Peyer's patch (tissue), 4 donors: ENCODE data around the gene ZNF638. TPM values are rescaled to one million over a fixed set of nuclear protein-coding genes. Genes with fewer than 3 reads are reported as not detected.

Experiments used
- DNase-seq, 3 donors: peaks; one replicate each; pipeline ENCODE4 v3.0.0-alpha.2; 2017 to 2019
- H3K27ac ChIP-seq, 4 donors: fragments of 200-600 bp; sonication (generic); one replicate each; pipeline ENCODE4 v1.5.1; 2016 to 2019
- H3K27me3 ChIP-seq, 2 donors: fragments of 200-600 bp; sonication (generic); one replicate each; pipeline ENCODE4 v1.5.1; 2019
- H3K36me3 ChIP-seq, 3 donors: fragments of 200-600 bp; sonication (generic); one replicate each; pipeline ENCODE4 v1.5.1; 2016 to 2019
- H3K4me1 ChIP-seq, 4 donors: fragments of 200-600 bp; sonication (generic); one replicate each; pipeline ENCODE4 v1.5.1; 2016 to 2019
- H3K4me3 ChIP-seq, 4 donors: fragments of 200-600 bp; sonication (generic); 1 replicate in 3 of 4; 2 replicates in 1 of 4; pipeline ENCODE4 v1.5.1; 2016 to 2019; ENCODE audit warnings: mild to moderate bottlenecking in 1 of 4
- H3K9me3 ChIP-seq, 4 donors: fragments of 200-600 bp; sonication (generic); one replicate each; pipeline ENCODE4 v1.5.1; 2016 to 2019; ENCODE audit warnings: mild to moderate bottlenecking in 1 of 4
- POLR2A ChIP-seq, 2 donors: fragments of 450-650 bp; IDR thresholded peaks; one replicate each; pipeline ENCODE4 v1.5.1; 2017; ENCODE audit warnings: antibody characterized with exemption in 2 of 2, mild to moderate bottlenecking in 2 of 2, moderate library complexity in 2 of 2
- total RNA-seq, 4 donors: library from RNA; depleted of rRNA; stranded (reverse); fragments of >200 nt; gene quantifications; one replicate each; pipeline ENCODE4 v1.1.0, GENCODE V29; 2016
- TF ChIP-seq, protein P1 (sequence below), 6 experiments: fragments of 450-650 bp in 4 of 6; fragments of 200-600 bp in 2 of 6; sonication (generic) in 1 of 6; IDR thresholded peaks; one replicate each; pipeline ENCODE4 v1.5.1; 2017 to 2019; ENCODE audit warnings: antibody characterized with exemption in 6 of 6, mild to moderate bottlenecking in 3 of 6, moderate library complexity in 1 of 6

The ZNF638 gene
- total RNA-seq, 4 donors from 2014 or later: 155 to 539 (median 174) TPM

DNA sequence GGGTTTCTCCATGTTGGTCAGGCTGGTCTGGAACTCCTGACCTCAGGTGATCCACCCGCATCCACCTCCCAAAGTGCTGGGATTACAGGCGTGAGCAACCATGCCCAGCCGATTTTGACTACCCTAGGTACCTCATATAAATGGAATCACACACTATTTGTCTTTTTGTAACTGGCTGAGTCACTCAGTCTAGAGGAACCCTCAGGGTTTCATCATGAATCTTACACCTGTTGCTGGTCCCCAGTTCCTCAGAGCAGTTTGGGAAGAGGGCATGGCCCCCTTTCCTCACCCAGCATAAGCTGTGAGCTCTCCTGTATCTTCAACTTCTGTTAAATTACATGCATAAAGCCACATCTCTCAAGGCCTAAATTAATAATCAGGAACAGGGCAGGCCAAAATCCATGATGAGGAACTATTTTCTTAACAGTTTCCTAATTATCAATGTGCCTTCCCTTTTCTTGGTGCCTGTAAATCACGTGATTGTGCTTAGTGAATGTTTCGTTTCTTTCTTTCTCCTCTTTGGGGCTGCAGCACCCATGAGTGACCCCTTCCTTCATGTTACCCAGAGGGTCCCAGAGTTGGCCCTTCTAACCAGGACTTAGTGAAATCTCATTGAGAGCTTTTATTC lies 142.6 kb downstream of the ZNF638 start:
- no peak for DNase-seq

DNA sequence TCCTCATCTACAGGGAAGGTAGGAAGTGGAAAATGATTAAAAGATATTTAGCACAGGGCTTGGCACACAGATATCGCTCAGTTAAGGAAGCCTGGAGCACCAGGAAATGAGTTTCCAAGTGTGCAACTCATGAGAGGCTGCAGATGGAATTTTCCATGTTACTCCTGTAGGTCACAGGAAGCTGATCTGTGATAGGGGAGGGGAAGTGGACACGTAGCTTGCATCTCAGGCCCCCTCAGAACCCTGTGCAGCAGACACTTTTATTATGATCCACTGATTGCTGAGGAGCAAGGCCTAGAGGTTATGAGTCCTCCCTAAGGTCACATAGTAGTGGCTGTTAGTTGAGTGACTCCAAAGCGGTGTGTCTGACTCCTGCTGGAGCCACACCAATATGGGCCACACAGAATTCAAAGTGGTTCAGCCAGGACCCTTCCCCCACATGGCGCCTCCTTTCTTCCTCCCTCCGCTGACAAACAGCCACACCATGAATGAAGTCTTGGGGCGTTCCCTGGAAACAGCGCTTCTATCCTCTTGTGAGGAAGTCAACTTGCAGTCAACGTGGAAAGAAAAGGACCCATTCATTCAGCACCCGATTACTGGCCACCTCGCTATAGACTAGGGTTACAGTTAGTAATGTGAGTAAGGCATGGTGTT lies 143.3 kb downstream of the ZNF638 start:
- Histone ChIP-seq H3K36me3 (no peaks in the 10 kb centered on the region), H3K9me3 (no peaks in the 10 kb centered on the region), H3K27ac (peak overlapping the region in 1 of 4 donors; percentile 25), H3K27me3 (no peaks in the 10 kb centered on the region), H3K4me1 (no peaks in the 10 kb centered on the region), H3K4me3 (no peak overlapping the region)
- no peak for DNase-seq
- no peak for TF ChIP-seq POLR2A (IDR thresholded peaks at IDR 0.05)
- TF ChIP-seq, protein P1, sequence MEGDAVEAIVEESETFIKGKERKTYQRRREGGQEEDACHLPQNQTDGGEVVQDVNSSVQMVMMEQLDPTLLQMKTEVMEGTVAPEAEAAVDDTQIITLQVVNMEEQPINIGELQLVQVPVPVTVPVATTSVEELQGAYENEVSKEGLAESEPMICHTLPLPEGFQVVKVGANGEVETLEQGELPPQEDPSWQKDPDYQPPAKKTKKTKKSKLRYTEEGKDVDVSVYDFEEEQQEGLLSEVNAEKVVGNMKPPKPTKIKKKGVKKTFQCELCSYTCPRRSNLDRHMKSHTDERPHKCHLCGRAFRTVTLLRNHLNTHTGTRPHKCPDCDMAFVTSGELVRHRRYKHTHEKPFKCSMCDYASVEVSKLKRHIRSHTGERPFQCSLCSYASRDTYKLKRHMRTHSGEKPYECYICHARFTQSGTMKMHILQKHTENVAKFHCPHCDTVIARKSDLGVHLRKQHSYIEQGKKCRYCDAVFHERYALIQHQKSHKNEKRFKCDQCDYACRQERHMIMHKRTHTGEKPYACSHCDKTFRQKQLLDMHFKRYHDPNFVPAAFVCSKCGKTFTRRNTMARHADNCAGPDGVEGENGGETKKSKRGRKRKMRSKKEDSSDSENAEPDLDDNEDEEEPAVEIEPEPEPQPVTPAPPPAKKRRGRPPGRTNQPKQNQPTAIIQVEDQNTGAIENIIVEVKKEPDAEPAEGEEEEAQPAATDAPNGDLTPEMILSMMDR (IDR thresholded peaks at IDR 0.05): no peak

More for the DNA sequence above, 142.6 kb downstream of the ZNF638 start:
- Histone ChIP-seq H3K9me3 (no peaks in the 10 kb centered on the region), H3K4me3 (no peak overlapping the region), H3K4me1 (no peaks in the 10 kb centered on the region), H3K36me3 (no peaks in the 10 kb centered on the region), H3K27me3 (no peaks in the 10 kb centered on the region), H3K27ac (peak overlapping the region in 1 of 4 donors; percentile 25)
- TF ChIP-seq, protein P1 (IDR thresholded peaks at IDR 0.05): no peak
- TF ChIP-seq POLR2A (IDR thresholded peaks at IDR 0.05): no peak

DNA sequence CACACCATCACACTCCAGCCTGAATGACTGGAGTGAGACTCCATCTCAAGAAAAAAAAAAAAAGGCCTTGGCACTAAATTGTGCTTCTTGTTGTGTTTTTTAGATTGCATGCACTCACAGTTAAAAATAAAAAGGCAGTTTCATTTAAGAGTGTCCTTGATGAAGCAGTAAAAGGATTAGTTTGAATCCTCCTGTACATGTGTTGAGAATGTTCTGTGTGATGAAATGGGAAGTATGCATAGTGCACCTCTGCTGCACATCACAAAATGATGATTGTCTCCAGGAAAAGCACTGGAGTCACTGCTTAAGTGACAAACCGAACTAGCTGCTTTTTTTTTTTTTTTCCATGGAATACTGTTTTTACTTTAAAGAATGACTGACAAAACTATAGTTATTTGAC lies 144.9 kb downstream of the ZNF638 start:
- Histone ChIP-seq H3K4me3 (no peak overlapping the region), H3K9me3 (no peaks in the 10 kb centered on the region), H3K27ac (no peak overlapping the region), H3K4me1 (no peaks in the 10 kb centered on the region), H3K36me3 (no peaks in the 10 kb centered on the region), H3K27me3 (no peaks in the 10 kb centered on the region)
- no peak for DNase-seq
- TF ChIP-seq, protein P1 (IDR thresholded peaks at IDR 0.05): no peak
- no peak for TF ChIP-seq POLR2A (IDR thresholded peaks at IDR 0.05)

- no peak overlapping the region for H3K4me3 ChIP-seq
- H3K4me1 ChIP-seq: no peaks in the 10 kb centered on the region
- TF ChIP-seq, protein P1 (IDR thresholded peaks at IDR 0.05): no peak
- TF ChIP-seq POLR2A (IDR thresholded peaks at IDR 0.05): no peak
- H3K27me3 ChIP-seq: no peaks in the 10 kb centered on the region
- H3K36me3 ChIP-seq: no peaks in the 10 kb centered on the region
- H3K9me3 ChIP-seq: no peaks in the 10 kb centered on the region
- H3K27ac ChIP-seq: no peak overlapping the region
- DNase-seq: peak in 1 of 3 donors; percentile 10
Measured at GRCh38 chr2:71477231-71477691, 145.7 kb downstream of the ZNF638 start.

DNA sequence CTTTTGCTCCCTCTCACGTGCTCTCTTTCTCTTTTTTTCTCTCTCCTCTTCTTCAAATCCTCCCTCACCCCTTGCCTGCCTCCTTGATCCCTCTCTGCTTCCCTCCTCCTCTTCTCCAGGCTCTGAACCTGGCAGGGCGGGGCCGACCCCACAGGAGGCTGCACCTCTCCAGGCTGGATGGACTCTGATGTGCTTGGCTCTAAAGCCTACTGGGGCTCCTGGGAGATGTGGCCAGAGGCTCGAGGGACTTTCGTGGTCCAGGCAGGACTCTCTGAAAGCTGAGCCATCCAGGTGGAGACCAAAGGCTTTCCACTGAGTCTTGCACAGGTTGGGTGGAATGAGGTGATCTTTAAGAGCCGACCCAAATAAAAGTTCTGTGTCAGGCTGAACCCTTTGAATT lies 147.2 kb downstream of the ZNF638 start:
- DNase-seq: peak in 1 of 3 donors; percentile 40
- Histone ChIP-seq H3K27me3 (no peaks in the 10 kb centered on the region), H3K36me3 (no peaks in the 10 kb centered on the region), H3K4me3 (no peak overlapping the region), H3K9me3 (no peaks in the 10 kb centered on the region), H3K27ac (no peak overlapping the region), H3K4me1 (no peaks in the 10 kb centered on the region)
- TF ChIP-seq, protein P1 (IDR thresholded peaks at IDR 0.05): no peak
- no peak for TF ChIP-seq POLR2A (IDR thresholded peaks at IDR 0.05)
